GM12873 (cell line): ENCODE data around the gene NIPBL.
A peak's percentile ranks its signal among the peaks of the same experiment; 100 is the strongest.

Source experiments
- TF ChIP-seq, protein P1 (sequence below): IDR thresholded peaks from 2 replicates; pipeline ENCODE4 v1.5.1; 2012; ENCODE audit warnings: low read depth, mild to moderate bottlenecking, moderate library complexity, low read length, control low read depth; ENCODE audit not compliant: insufficient read depth; ENCODE audit errors: missing control alignments

NIPBL gene, protein sequence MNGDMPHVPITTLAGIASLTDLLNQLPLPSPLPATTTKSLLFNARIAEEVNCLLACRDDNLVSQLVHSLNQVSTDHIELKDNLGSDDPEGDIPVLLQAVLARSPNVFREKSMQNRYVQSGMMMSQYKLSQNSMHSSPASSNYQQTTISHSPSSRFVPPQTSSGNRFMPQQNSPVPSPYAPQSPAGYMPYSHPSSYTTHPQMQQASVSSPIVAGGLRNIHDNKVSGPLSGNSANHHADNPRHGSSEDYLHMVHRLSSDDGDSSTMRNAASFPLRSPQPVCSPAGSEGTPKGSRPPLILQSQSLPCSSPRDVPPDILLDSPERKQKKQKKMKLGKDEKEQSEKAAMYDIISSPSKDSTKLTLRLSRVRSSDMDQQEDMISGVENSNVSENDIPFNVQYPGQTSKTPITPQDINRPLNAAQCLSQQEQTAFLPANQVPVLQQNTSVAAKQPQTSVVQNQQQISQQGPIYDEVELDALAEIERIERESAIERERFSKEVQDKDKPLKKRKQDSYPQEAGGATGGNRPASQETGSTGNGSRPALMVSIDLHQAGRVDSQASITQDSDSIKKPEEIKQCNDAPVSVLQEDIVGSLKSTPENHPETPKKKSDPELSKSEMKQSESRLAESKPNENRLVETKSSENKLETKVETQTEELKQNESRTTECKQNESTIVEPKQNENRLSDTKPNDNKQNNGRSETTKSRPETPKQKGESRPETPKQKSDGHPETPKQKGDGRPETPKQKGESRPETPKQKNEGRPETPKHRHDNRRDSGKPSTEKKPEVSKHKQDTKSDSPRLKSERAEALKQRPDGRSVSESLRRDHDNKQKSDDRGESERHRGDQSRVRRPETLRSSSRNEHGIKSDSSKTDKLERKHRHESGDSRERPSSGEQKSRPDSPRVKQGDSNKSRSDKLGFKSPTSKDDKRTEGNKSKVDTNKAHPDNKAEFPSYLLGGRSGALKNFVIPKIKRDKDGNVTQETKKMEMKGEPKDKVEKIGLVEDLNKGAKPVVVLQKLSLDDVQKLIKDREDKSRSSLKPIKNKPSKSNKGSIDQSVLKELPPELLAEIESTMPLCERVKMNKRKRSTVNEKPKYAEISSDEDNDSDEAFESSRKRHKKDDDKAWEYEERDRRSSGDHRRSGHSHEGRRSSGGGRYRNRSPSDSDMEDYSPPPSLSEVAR (N-terminal part only)

DNA sequence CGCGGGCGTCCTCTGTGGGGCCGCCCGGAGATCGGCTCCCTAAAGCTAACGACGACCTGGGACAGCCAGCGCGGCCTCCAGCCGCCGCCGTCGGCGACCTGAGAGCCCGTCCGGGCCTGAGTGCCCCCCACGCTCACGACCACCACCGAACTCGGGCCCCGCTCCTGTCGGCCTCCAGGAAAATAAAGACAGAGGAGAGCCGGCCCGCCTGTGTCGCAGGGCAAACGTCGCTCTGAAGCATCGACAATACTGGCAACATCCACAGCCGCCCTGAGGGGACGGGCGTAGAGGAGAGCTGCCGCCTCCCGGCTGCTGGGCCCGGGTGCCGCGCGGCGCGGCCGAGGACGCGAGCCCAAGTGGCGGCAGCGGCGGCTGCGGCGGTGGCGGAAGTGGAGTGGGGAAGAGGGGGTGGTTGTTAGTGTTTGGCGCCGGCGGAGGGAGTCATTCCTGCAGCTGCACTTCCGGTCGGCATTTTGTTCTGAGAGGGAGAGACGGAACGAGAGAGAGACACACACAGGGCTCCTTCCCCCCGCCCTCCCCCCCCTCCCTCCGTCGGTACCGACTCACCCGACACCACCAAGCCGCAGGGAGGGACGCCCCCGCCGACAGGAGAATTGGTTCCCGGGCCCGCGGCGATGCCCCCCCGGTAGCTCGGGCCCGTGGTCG is at the start of gene NIPBL:
NIPBL (plus strand) TSS at position 471 of the 666 bp plus-strand sequence. CDS start 76,928 bp downstream, outside the sequence.
- TF ChIP-seq, protein P1, sequence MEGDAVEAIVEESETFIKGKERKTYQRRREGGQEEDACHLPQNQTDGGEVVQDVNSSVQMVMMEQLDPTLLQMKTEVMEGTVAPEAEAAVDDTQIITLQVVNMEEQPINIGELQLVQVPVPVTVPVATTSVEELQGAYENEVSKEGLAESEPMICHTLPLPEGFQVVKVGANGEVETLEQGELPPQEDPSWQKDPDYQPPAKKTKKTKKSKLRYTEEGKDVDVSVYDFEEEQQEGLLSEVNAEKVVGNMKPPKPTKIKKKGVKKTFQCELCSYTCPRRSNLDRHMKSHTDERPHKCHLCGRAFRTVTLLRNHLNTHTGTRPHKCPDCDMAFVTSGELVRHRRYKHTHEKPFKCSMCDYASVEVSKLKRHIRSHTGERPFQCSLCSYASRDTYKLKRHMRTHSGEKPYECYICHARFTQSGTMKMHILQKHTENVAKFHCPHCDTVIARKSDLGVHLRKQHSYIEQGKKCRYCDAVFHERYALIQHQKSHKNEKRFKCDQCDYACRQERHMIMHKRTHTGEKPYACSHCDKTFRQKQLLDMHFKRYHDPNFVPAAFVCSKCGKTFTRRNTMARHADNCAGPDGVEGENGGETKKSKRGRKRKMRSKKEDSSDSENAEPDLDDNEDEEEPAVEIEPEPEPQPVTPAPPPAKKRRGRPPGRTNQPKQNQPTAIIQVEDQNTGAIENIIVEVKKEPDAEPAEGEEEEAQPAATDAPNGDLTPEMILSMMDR: peak; percentile 6

DNA sequence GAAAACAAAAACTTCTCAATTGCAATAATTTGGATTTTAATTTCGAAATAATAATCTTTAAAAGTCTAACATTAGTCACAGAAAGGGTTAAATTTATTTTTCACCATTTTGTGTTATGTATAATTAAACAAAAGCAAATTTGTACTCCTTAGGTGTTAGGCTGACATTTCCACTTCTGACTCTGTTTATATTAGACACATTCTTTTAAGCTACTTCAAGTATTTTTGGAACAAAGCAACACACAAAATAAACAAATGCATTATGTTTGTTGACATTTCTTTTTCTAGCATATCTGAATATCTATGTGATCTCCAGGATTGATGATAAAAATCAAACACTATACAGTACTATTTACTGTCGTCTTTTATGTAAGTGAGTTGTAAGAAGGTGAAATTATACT is 44.3 kb upstream of the NIPBL start:
- TF ChIP-seq, protein P1: no peak

DNA sequence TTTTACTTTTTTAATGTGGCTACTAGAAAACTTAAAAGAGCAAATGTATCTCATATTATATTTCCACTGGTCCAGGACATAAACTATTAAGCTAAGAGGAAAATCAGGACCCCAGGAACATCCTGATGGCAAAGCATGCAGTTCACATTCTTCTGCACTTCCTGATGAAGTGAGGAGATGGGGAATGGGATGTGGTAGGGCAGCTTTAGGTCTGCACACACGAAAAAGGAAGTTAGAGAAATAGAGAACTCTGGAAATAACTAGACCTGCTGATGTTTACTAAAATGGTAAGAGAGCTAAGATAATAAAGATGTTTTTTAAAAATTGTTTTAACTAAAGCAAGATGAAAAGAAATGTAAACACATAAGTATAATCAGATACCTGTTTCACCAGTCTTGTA is 39.7 kb upstream of the NIPBL start:
- TF ChIP-seq, protein P1: no peak

GRCh38 chr5:36839489-36840476 is 36.8 kb upstream of the NIPBL start:
- TF ChIP-seq, protein P1: no peak

GRCh38 chr5:36841677-36842076 is 34.9 kb upstream of the NIPBL start:
- TF ChIP-seq, protein P1: no peak

DNA sequence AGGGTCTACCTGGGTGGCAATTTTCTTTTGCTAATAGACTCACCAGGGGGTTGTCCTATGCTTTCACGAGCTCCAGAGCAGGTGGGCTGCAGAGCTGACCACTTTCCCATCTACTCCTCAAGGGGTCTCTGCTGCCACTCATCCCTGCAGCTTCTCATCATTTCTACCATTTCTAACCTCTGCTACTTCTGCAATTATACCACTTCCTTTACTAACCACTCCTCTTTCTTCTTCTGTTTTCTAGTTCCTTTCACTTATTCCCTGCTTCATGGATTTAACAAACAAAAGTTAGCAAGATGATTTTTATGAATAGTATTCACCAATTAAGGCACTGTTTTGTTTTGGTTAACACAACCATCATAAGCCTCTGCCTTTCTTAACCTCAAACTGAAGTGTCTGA is 34.5 kb upstream of the NIPBL start:
- TF ChIP-seq, protein P1: no peak
